GM12878 (cell line): ENCODE data around the gene KCNQ1OT1. TPM values are rescaled to one million over a fixed set of nuclear protein-coding genes. Genes with fewer than 3 reads are reported as not detected.

ENCODE experiments used
- ATAC-seq: fragments of 200-7000 bp; cut with Tn5 transposase; 3 replicates; pipeline ENCODE4 v1.9.1; 2020; ENCODE audit warnings: mild to moderate bottlenecking, moderate library complexity
- BruUV-seq: library from RNA; stranded (reverse); fragments of 400-500 nt; replicated peaks from 2 replicates; lab custom pipeline; 2021; lab: Mats Ljungman, UMichigan
- CTCF ChIA-PET: fragments of 300-600 bp; sonication (Branson Sonifier 250); formaldehyde crosslinking; extraction: SDS; loops from one replicate; lab custom pipeline; 2021; ENCODE audit warnings: inconsistent platforms; lab: Yijun Ruan, JAX
- POLR2A ChIA-PET: fragments of 350-600 bp; formaldehyde crosslinking; extraction: SDS; loops from one replicate; lab custom pipeline; 2021; ENCODE audit warnings: inconsistent platforms; lab: Charles Lee
- RAD21 ChIA-PET: fragments of 300-600 bp; sonication (Branson Sonifier 250); formaldehyde crosslinking; loops from one replicate; lab custom pipeline; 2023; ENCODE audit warnings: antibody characterized with exemption; ENCODE audit not compliant: unreplicated experiment; lab: Charles Lee
- SMC1A ChIA-PET: fragments of 300-600 bp; sonication (Branson Sonifier 250); formaldehyde crosslinking; loops from one replicate; lab custom pipeline; 2023; ENCODE audit not compliant: unreplicated experiment, uncharacterized antibody; lab: Charles Lee
- DNase-seq: peaks from one replicate; pipeline ENCODE4 v3.0.0-alpha.2; 2011; ENCODE audit warnings: low read depth, low spot score
- FAIRE-seq: peaks from 3 replicates; lab custom pipeline; 2011; peaks lifted over from hg19 to GRCh38; lab: Jason Lieb, UNC
- H2AFZ ChIP-seq: 2 replicates; pipeline ENCODE4 v1.6.0; 2011; ENCODE audit warnings: low read depth, low read length, control low read depth; ENCODE audit not compliant: control insufficient read depth
- H3K27ac ChIP-seq: 2 replicates; pipeline ENCODE4 v1.5.1; 2011; ENCODE audit warnings: control low read depth; ENCODE audit not compliant: control insufficient read depth, insufficient read depth
- H3K27me3 ChIP-seq, 2 experiments: replicated peaks in 1 of 2; 2 replicates each; pipeline versions ENCODE4 v1.6.0 to v1.6.1; 2011; ENCODE audit warnings: low read length in 1 of 2; ENCODE audit not compliant: control insufficient read depth in 2 of 2, insufficient read depth in 2 of 2
- H3K36me3 ChIP-seq, 2 experiments: 2 replicates each; pipeline ENCODE4 v1.5.1; 2011; ENCODE audit warnings: low read length in 1 of 2; ENCODE audit not compliant: control insufficient read depth in 2 of 2, insufficient read depth in 2 of 2
- H3K4me1 ChIP-seq: 2 replicates; pipeline ENCODE4 v1.6.1; 2011; ENCODE audit warnings: mild to moderate bottlenecking, low read length, moderate library complexity, mixed read lengths; ENCODE audit not compliant: control insufficient read depth, insufficient read depth
- H3K4me2 ChIP-seq: 2 replicates; pipeline ENCODE4 v1.6.0; 2011; ENCODE audit warnings: control low read depth; ENCODE audit not compliant: control insufficient read depth, insufficient read depth
- H3K4me3 ChIP-seq: fragments of 200-600 bp; sonication (generic); 2 replicates; pipeline ENCODE4 v1.5.1; 2016
- H3K79me2 ChIP-seq: 2 replicates; pipeline ENCODE4 v1.6.0; 2011; ENCODE audit warnings: low read length; ENCODE audit not compliant: control insufficient read depth, insufficient read depth
- H3K9ac ChIP-seq: 2 replicates; pipeline ENCODE4 v1.8.0; 2011; ENCODE audit warnings: low read length, control low read depth, mixed read lengths; ENCODE audit not compliant: control insufficient read depth, insufficient read depth
- H3K9me3 ChIP-seq: replicated peaks from 3 replicates; pipeline ENCODE4 v1.5.1; 2011; ENCODE audit warnings: mild to moderate bottlenecking, low read length; ENCODE audit not compliant: control insufficient read depth, insufficient read depth
- H4K20me1 ChIP-seq: 2 replicates; pipeline ENCODE4 v1.6.0; 2011; ENCODE audit not compliant: control insufficient read depth, insufficient read depth
- BHLHE40 ChIP-seq, 2 experiments: fragments of 450-650 bp in 1 of 2; IDR thresholded peaks; 2 replicates each; pipeline ENCODE4 v1.6.1; 2011 to 2017; ENCODE audit warnings: low read depth in 2 of 2, borderline replicate concordance in 1 of 2, improper control_type of control experiment in 1 of 2, low read length in 1 of 2, mild to moderate bottlenecking in 1 of 2
- CHD1 ChIP-seq: IDR thresholded peaks from 2 replicates; pipeline ENCODE4 v1.6.1; 2012; ENCODE audit warnings: low read depth, low read length, improper control_type of control experiment
- FOXK2 ChIP-seq: fragments of 450-650 bp; IDR thresholded peaks from 2 replicates; pipeline ENCODE4 v1.6.1; 2017; ENCODE audit warnings: mild to moderate bottlenecking, moderate library complexity
- GABPA ChIP-seq: IDR thresholded peaks from 2 replicates; pipeline ENCODE4 v1.6.1; 2014; ENCODE audit warnings: antibody characterized with exemption, low read depth, mild to moderate bottlenecking, inconsistent platforms
- IKZF1 ChIP-seq: fragments of 450-650 bp; conservative IDR thresholded peaks from 2 replicates; pipeline ENCODE4 v1.6.1; 2017; ENCODE audit warnings: antibody characterized with exemption, mild to moderate bottlenecking
- JUND ChIP-seq: IDR thresholded peaks from 2 replicates; pipeline ENCODE4 v1.6.1; 2012; ENCODE audit warnings: low read depth, mild to moderate bottlenecking, low read length, improper control_type of control experiment, moderate library complexity
- MTA3 ChIP-seq: IDR thresholded peaks from 2 replicates; pipeline ENCODE4 v1.6.1; 2012; ENCODE audit warnings: low read length, inconsistent platforms, borderline replicate concordance
- RAD51 ChIP-seq: fragments of 450-650 bp; IDR thresholded peaks from 2 replicates; pipeline ENCODE4 v1.6.1; 2016; ENCODE audit warnings: moderate library complexity, mild to moderate bottlenecking, inconsistent platforms
- SIN3A ChIP-seq: IDR thresholded peaks from 2 replicates; pipeline ENCODE4 v1.6.1; 2012; ENCODE audit warnings: low read depth, low read length, improper control_type of control experiment
- SP1 ChIP-seq: IDR thresholded peaks from one replicate; pipeline ENCODE4 v1.6.1; 2011; ENCODE audit warnings: low read depth, low read length
- SPI1 ChIP-seq: IDR thresholded peaks from 2 replicates; pipeline ENCODE4 v1.6.1; 2011; ENCODE audit warnings: low read depth, mild to moderate bottlenecking, low read length, moderate library complexity, borderline replicate concordance; ENCODE audit not compliant: insufficient read depth
- STAT1 ChIP-seq: fragments of 450-650 bp; conservative IDR thresholded peaks from 2 replicates; pipeline ENCODE4 v1.6.1; 2014; ENCODE audit warnings: antibody characterized with exemption, mild to moderate bottlenecking
- SUZ12 ChIP-seq: fragments of 200-600 bp; sonication (generic); IDR thresholded peaks from one replicate; pipeline ENCODE4 v1.6.1; 2018; ENCODE audit warnings: antibody characterized with exemption, mild to moderate bottlenecking; ENCODE audit not compliant: unreplicated experiment
- ZBTB40 ChIP-seq: fragments of 450-650 bp; IDR thresholded peaks from 2 replicates; pipeline ENCODE4 v1.6.1; 2016; ENCODE audit warnings: mild to moderate bottlenecking, moderate library complexity, borderline replicate concordance
- ZZZ3 ChIP-seq: IDR thresholded peaks from 2 replicates; pipeline ENCODE4 v1.6.1; 2011; ENCODE audit warnings: low read depth; ENCODE audit not compliant: control insufficient read depth, insufficient read length
- WGBS: methylation state at CpG from one replicate; pipeline ENCODE4 v1.1.6; 2016; ENCODE audit warnings: low lambda C conversion rate; ENCODE audit not compliant: insufficient replicate concordance, insufficient coverage; ENCODE audit errors: missing lambda C conversion rate; 5-methylcytosine and 5-hydroxymethylcytosine counted together
- in situ Hi-C: fragments of 300-500 bp; cut with MboI; formaldehyde crosslinking; loops from 9 replicates; pipeline ENCODE4 v1.14.3; 2018; ENCODE audit warnings: mixed read lengths
- intact Hi-C: fragments of 100-400 bp; cut with micrococcal nuclease; formaldehyde crosslinking; loops from one replicate; pipeline ENCODE4 v1.14.2; 2022; ENCODE audit not compliant: unreplicated experiment
- polyA plus RNA-seq, 11 experiments: library from polyadenylated mRNA; depleted of rRNA in 4 of 11; unstranded in 6 of 11; stranded (reverse) in 5 of 11; fragments of >200 nt; fragmentation: Nextera tagmentation in 4 of 11; fragmentation: Illumina TruSeq in 1 of 11; extraction: Ambion mirVana in 4 of 11; extraction: Trizol in 1 of 11; gene quantifications; 1 replicate in 1 of 11; 2 replicates in 10 of 11; pipeline versions ENCODE4 v1.2.1 to v1.2.3, GENCODE V29; 2011 to 2016; ENCODE audit warnings: inconsistent platforms in 2 of 11, missing spikeins in 2 of 11, low read depth in 1 of 11
- total RNA-seq, 4 experiments: library from RNA; depleted of rRNA in 3 of 4; stranded (reverse); fragments of >200 nt in 3 of 4; fragmentation: Illumina TruSeq in 1 of 4; extraction: Trizol in 1 of 4; gene quantifications; 2 replicates each; pipeline versions ENCODE4 v1.2.1 to v1.2.3, GENCODE V29; 2013 to 2021
- TF ChIP-seq, protein P1 (sequence below): fragments of 450-650 bp; IDR thresholded peaks from 2 replicates; pipeline ENCODE4 v1.6.1; 2017; ENCODE audit warnings: borderline replicate concordance

KCNQ1OT1 gene
- total and polyA plus RNA-seq, 10 of the 15 experiments (the other 5 are each of a cell fraction or from before 2014, with no cell fraction given), result 0.02 to 1.6 (median 0.41) TPM

DNA sequence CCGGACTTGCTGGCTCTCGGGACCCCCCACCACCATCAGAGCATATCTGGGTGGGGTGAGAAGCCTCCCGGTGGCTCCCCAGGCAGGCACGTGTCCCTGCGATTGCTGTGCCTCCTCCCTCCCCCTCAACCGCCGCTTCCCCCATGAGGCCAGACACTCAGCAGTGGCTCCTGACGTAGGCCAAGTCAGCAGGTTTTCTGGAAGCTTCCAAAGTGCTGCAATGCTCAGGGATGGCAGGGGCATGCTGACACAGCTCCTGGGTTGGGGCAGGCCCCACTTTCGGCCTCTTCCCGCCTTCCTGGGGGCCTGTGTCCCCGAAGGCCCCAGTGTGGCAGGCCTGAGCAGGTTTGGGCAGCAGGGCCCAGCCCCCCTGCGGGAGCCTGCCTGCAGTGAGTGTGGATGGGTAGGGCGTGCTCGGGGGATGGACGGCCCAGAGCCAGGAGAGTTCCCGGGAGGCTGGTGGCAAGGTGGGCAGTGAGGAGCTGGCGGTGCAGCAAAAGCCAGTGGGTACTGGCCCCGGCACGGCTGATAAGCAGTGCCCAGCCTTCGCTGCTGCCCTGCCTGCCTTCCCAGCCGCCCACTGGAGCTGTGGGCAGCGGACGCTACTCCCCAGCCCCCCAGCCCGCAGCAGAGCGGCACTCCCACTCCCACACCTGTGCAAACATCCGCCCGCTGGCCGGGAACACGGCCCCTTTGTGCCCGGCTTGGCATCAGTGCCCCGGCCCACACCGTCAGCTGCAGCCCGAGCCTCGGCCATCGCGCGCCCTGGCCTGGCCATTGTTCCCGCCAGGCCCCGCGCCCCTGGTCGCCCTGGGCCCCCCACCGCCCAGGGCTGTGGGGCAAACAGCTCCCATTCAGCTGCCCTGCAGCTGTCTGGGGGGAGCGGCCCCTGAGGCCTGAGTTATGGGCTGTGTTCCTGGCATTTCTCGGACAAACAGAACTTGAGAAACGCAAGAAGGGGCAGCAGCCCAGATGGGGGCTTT is 125.0 kb downstream of the KCNQ1OT1 start:
- SMC1A ChIA-PET, result no interaction called here
- no TSS peak for BruUV-seq
- H3K9ac ChIP-seq, result no peak overlapping the region

More for the DNA sequence above, 125.0 kb downstream of the KCNQ1OT1 start:
- no peaks in the 10 kb centered on the region for H3K27me3 ChIP-seq
- DNase-seq (no peak), FAIRE-seq (no peak), ATAC-seq (no peak)
- ChIA-PET CTCF (no interaction called here), RAD21 (no interaction called here), POLR2A (no interaction called here)
- WGBS, result 44% methylated on average over 21 of the region's 45 CpGs
- no peak for TF ChIP-seq SPI1
- TF ChIP-seq MTA3, result no peak
- TF ChIP-seq FOXK2, result no peak
- no peak for TF ChIP-seq JUND
- TF ChIP-seq IKZF1, result no peak
- no peak for TF ChIP-seq SIN3A
- no peak for TF ChIP-seq ZZZ3
- no peak for TF ChIP-seq STAT1
- TF ChIP-seq SUZ12, result no peak
- no peak for TF ChIP-seq SP1
- no peak for TF ChIP-seq GABPA
- TF ChIP-seq RAD51, result no peak
- TF ChIP-seq ZBTB40, result no peak
- TF ChIP-seq BHLHE40 (IDR thresholded peaks at IDR 0.05; ENCODE audit: borderline replicate concordance in 1 of 2, low read depth in 2 of 2, low read length in 1 of 2), result no peak
- TF ChIP-seq, protein P1, sequence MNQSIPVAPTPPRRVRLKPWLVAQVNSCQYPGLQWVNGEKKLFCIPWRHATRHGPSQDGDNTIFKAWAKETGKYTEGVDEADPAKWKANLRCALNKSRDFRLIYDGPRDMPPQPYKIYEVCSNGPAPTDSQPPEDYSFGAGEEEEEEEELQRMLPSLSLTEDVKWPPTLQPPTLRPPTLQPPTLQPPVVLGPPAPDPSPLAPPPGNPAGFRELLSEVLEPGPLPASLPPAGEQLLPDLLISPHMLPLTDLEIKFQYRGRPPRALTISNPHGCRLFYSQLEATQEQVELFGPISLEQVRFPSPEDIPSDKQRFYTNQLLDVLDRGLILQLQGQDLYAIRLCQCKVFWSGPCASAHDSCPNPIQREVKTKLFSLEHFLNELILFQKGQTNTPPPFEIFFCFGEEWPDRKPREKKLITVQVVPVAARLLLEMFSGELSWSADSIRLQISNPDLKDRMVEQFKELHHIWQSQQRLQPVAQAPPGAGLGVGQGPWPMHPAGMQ, result no peak
- TF ChIP-seq CHD1, result no peak
- H3K9me3 ChIP-seq, result no peaks in the 10 kb centered on the region
- no peak overlapping the region for H3K27ac ChIP-seq
- no peaks in the 10 kb centered on the region for H3K4me1 ChIP-seq
- in situ Hi-C loops (no loop called here), intact Hi-C loops (no loop called here)
- H3K79me2 ChIP-seq, result no peaks in the 10 kb centered on the region
- H3K4me2 ChIP-seq, result no peak overlapping the region
- no peaks in the 10 kb centered on the region for H3K36me3 ChIP-seq
- H3K4me3 ChIP-seq, result no peak overlapping the region
- H4K20me1 ChIP-seq, result no peaks in the 10 kb centered on the region
- H2AFZ ChIP-seq, result no peak overlapping the region
